ENCODE measurements around the gene EHBP1L1.

GRCh38 chr11:65554057-65554818 lies 21.6 kb upstream of the EHBP1L1 start:
- no peak for TF ChIP-seq NPAS2 (CRISPR knock-in tag; IDR thresholded peaks at IDR 0.05; ENCODE audit: borderline replicate concordance)
- no peak for TF ChIP-seq CBX2 (IDR thresholded peaks at IDR 0.05; ENCODE audit: low read depth, low read length)
- no peak for TF ChIP-seq CBX2 (CRISPR knock-in tag; IDR thresholded peaks at IDR 0.05; ENCODE audit: low read depth)
- no peak for TF ChIP-seq REST (IDR thresholded peaks at IDR 0.05; ENCODE audit: borderline replicate concordance in 1 of 2, low read depth in 1 of 2, low read length in 2 of 2)
- TF ChIP-seq CTCF (CRISPR knock-in tag; IDR thresholded peaks at IDR 0.05) = no peak
- no peak for TF ChIP-seq SMAD3 (CRISPR knock-in tag; IDR thresholded peaks at IDR 0.05)
- TF ChIP-seq TCF7 (IDR thresholded peaks at IDR 0.05; ENCODE audit: low read depth) = no peak

All from HepG2 (cell line).